ENCODE measurements around the gene GPR139. TPM values are rescaled to one million over a fixed set of nuclear protein-coding genes. Genes with fewer than 3 reads are reported as not detected.

The GPR139 gene
- total RNA-seq, 1 experiment from 2014 or later, result not detected

GRCh38 chr16:20064520-20064919, 9.2 kb downstream of the GPR139 start:
- no peak for ATAC-seq
- no peak overlapping the region for H3K4me2 ChIP-seq (ENCODE audit: low read length)
- H3K4me3 ChIP-seq (ENCODE audit: low read length), result no peak overlapping the region
- no peaks in the 10 kb centered on the region for H3K9me2 ChIP-seq (replicated peaks; ENCODE audit: low read length)
- CTCF ChIA-PET, result no interaction called here
- no peaks in the 10 kb centered on the region for H3K36me3 ChIP-seq (ENCODE audit: low read depth, low read length)
- H3K27ac ChIP-seq (ENCODE audit: low read length), result no peak overlapping the region
- DNase-seq, result no peak
- no TSS peak for BruUV-seq (replicated peaks)
- POLR2A ChIA-PET (ENCODE audit: unreplicated experiment), result no interaction called here
- no peaks in the 10 kb centered on the region for H3K9me3 ChIP-seq (ENCODE audit: low read length)
- H3K79me2 ChIP-seq (ENCODE audit: low read length), result no peaks in the 10 kb centered on the region
- no peaks in the 10 kb centered on the region for H3K4me1 ChIP-seq (ENCODE audit: insufficient read depth, low read length)
- peaks cover 3% of the 10 kb centered on the region; the same call in 1 of the 2 replicates for H3K27me3 ChIP-seq (ENCODE audit: low read length)
- H3K9ac ChIP-seq (ENCODE audit: low read length), result no peak overlapping the region
- no peaks in the 10 kb centered on the region for H4K20me1 ChIP-seq (ENCODE audit: low read length)
- H2AFZ ChIP-seq (ENCODE audit: low read length), result no peak overlapping the region
- intact Hi-C loops (cut with micrococcal nuclease), result no loop called here
- TF ChIP-seq CTCF (conservative IDR thresholded peaks at IDR 0.05; ENCODE audit: low read depth, low read length) (no peak), EZH2 (IDR thresholded peaks at IDR 0.05; ENCODE audit: low read length, unreplicated experiment) (no peak), EZH2phosphoT487 (IDR thresholded peaks at IDR 0.05; ENCODE audit: borderline replicate concordance, low read length) (no peak)
- no peaks in the 10 kb centered on the region for H3F3A ChIP-seq (ENCODE audit: low read length, unreplicated experiment)

GRCh38 chr16:20061132-20061531, 12.6 kb downstream of the GPR139 start:
- intact Hi-C loops (cut with micrococcal nuclease), result no loop called here
- no TSS peak for BruUV-seq (replicated peaks)

GRCh38 chr16:20056436-20056835, 17.3 kb downstream of the GPR139 start:
- BruUV-seq (replicated peaks), result no TSS peak
- no peak overlapping the region for H3K4me2 ChIP-seq (ENCODE audit: low read length)
- ChIA-PET CTCF (no interaction called here), POLR2A (ENCODE audit: unreplicated experiment) (no interaction called here)
- H3K36me3 ChIP-seq (ENCODE audit: low read depth, low read length), result no peaks in the 10 kb centered on the region
- ATAC-seq (no peak), DNase-seq (no peak)
- H3K9me2 ChIP-seq (replicated peaks; ENCODE audit: low read length), result no peaks in the 10 kb centered on the region
- H3K27ac ChIP-seq (ENCODE audit: low read length), result no peak overlapping the region
- H4K20me1 ChIP-seq (ENCODE audit: low read length), result no peaks in the 10 kb centered on the region
- H3K4me3 ChIP-seq (ENCODE audit: low read length), result no peak overlapping the region
- no peaks in the 10 kb centered on the region for H3K79me2 ChIP-seq (ENCODE audit: low read length)
- H3F3A ChIP-seq (ENCODE audit: low read length, unreplicated experiment), result no peaks in the 10 kb centered on the region
- intact Hi-C loops (cut with micrococcal nuclease), result no loop called here
- H3K4me1 ChIP-seq (ENCODE audit: insufficient read depth, low read length), result no peaks in the 10 kb centered on the region
- TF ChIP-seq CTCF (conservative IDR thresholded peaks at IDR 0.05; ENCODE audit: low read depth, low read length), result no peak
- TF ChIP-seq EZH2 (IDR thresholded peaks at IDR 0.05; ENCODE audit: low read length, unreplicated experiment), result no peak
- no peak for TF ChIP-seq EZH2phosphoT487 (IDR thresholded peaks at IDR 0.05; ENCODE audit: borderline replicate concordance, low read length)
- no peak overlapping the region for H3K9ac ChIP-seq (ENCODE audit: low read length)
- no peaks in the 10 kb centered on the region for H3K27me3 ChIP-seq (ENCODE audit: low read length)
- H2AFZ ChIP-seq (ENCODE audit: low read length), result no peak overlapping the region
- no peaks in the 10 kb centered on the region for H3K9me3 ChIP-seq (ENCODE audit: low read length)

More at GRCh38 chr16:20061132-20061531, 12.6 kb downstream of the GPR139 start:
- ChIA-PET POLR2A (ENCODE audit: unreplicated experiment) (no interaction called here), CTCF (no interaction called here)
- Histone ChIP-seq H3K4me1 (ENCODE audit: insufficient read depth, low read length) (no peaks in the 10 kb centered on the region), H3K9me3 (ENCODE audit: low read length) (no peaks in the 10 kb centered on the region), H3K27me3 (ENCODE audit: low read length) (no peaks in the 10 kb centered on the region), H3K27ac (ENCODE audit: low read length) (no peak overlapping the region), H3K36me3 (ENCODE audit: low read depth, low read length) (no peaks in the 10 kb centered on the region), H2AFZ (ENCODE audit: low read length) (no peak overlapping the region), H3K4me2 (ENCODE audit: low read length) (no peak overlapping the region), H3K9me2 (replicated peaks; ENCODE audit: low read length) (no peaks in the 10 kb centered on the region), H3K79me2 (ENCODE audit: low read length) (no peaks in the 10 kb centered on the region), H3F3A (ENCODE audit: low read length, unreplicated experiment) (no peaks in the 10 kb centered on the region), H3K4me3 (ENCODE audit: low read length) (no peak overlapping the region), H3K9ac (ENCODE audit: low read length) (no peak overlapping the region), H4K20me1 (ENCODE audit: low read length) (no peaks in the 10 kb centered on the region)
- DNase-seq (no peak), ATAC-seq (no peak)
- TF ChIP-seq EZH2 (IDR thresholded peaks at IDR 0.05; ENCODE audit: low read length, unreplicated experiment) (no peak), EZH2phosphoT487 (IDR thresholded peaks at IDR 0.05; ENCODE audit: borderline replicate concordance, low read length) (no peak), CTCF (conservative IDR thresholded peaks at IDR 0.05; ENCODE audit: low read depth, low read length) (no peak)

All from PC-3 (cell line).